OCI-LY3 (cell line): Measurements from ENCODE around the gene UNC5A.

Experiments used
- H2AFZ ChIP-seq: fragments of 200-600, 300-600 bp; shearing (Covaris generic); 2 replicates; pipeline ENCODE4 v1.6.0; 2014; ENCODE audit warnings: antibody characterized with exemption, low read depth, low read length
- H3K27ac ChIP-seq: fragments of 200-600, 300-600 bp; sonication (generic); 2 replicates; pipeline ENCODE4 v1.5.1; 2014; ENCODE audit warnings: mild to moderate bottlenecking, low read length, moderate library complexity, mixed read lengths
- H3K27me3 ChIP-seq: fragments of 200-600, 300-600 bp; sonication (generic); 2 replicates; pipeline ENCODE4 v1.6.1; 2014; ENCODE audit warnings: low read depth, low read length, mixed read lengths
- H3K36me3 ChIP-seq: fragments of 200-600, 300-600 bp; sonication (generic); replicated peaks from 2 replicates; pipeline ENCODE3; 2014; ENCODE audit warnings: low read depth, low read length, mixed read lengths
- H3K4me1 ChIP-seq: fragments of 300-600, 200-600 bp; sonication (generic); 2 replicates; pipeline ENCODE4 v1.6.1; 2014; ENCODE audit warnings: low read length, mixed read lengths
- H3K4me2 ChIP-seq: fragments of 200-600, 300-600 bp; sonication (generic); 2 replicates; pipeline ENCODE4 v1.6.1; 2014; ENCODE audit warnings: low read length, mixed read lengths
- H3K4me3 ChIP-seq: fragments of 300-600, 200-600 bp; sonication (generic); 2 replicates; pipeline ENCODE4 v1.5.1; 2014; ENCODE audit warnings: antibody characterized with exemption, mild to moderate bottlenecking, low read length, moderate library complexity
- H3K79me2 ChIP-seq: fragments of 300-600, 200-600 bp; shearing (Covaris generic); 2 replicates; pipeline ENCODE4 v1.6.1; 2014; ENCODE audit warnings: mild to moderate bottlenecking, low read length, mixed read lengths
- H3K9ac ChIP-seq: fragments of 300-600, 200-600 bp; shearing (Covaris generic); 2 replicates; pipeline ENCODE4 v1.6.0; 2014; ENCODE audit warnings: mild to moderate bottlenecking, low read length, moderate library complexity
- H3K9me3 ChIP-seq: fragments of 200-600, 300-600 bp; shearing (Covaris generic); 2 replicates; pipeline ENCODE4 v1.6.1; 2014; ENCODE audit warnings: low read length, mixed read lengths; ENCODE audit not compliant: insufficient read depth
- H4K20me1 ChIP-seq: fragments of 200-600, 300-600 bp; sonication (generic); 2 replicates; pipeline ENCODE4 v1.6.1; 2016; ENCODE audit warnings: low read length, mixed read lengths; ENCODE audit not compliant: insufficient read depth
- EZH2phosphoT487 ChIP-seq: fragments of 200-600 bp; shearing (Covaris generic); IDR thresholded peaks from 2 replicates; pipeline ENCODE4 v1.6.1; 2018; ENCODE audit warnings: antibody characterized with exemption, mixed run types, low read depth
- TF ChIP-seq, protein P1 (sequence below): fragments of 200-600, 300-600 bp; sonication (generic); IDR thresholded peaks from 2 replicates; pipeline ENCODE4 v1.5.1; 2014; ENCODE audit warnings: antibody characterized with exemption, low read length, low read depth

The UNC5A gene

DNA sequence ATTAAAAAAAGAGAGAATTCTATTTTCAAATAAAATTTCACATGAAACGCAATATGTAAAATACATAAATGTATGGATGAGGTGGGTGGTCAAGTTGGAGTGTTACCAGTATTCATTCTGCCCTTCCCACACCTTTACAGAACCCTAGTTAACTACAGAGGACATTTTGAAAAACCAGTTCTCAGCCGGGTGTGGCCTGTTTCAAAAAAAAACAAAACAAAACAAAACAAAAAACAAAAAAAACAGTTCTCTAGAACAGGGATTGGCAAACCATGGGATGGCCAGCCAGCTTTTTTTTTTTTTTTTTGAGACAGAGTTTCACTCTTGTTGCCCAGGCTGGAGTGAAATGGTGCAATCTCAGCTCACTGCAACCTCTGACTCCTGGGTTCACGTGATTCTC lies 117.2 kb downstream of the UNC5A start:
- H3K79me2 ChIP-seq = no peaks in the 10 kb centered on the region; the same call in 1 of the 2 replicates
- no peak overlapping the region for H2AFZ ChIP-seq
- no peaks in the 10 kb centered on the region for H3K4me1 ChIP-seq
- 0 out of 2 replicates have a peak, but pooled peaks cover 5% of the 10 kb centered on the region for H4K20me1 ChIP-seq
- H3K27me3 ChIP-seq = no peaks in the 10 kb centered on the region
- H3K27ac ChIP-seq = no peak overlapping the region
- TF ChIP-seq, protein P1, sequence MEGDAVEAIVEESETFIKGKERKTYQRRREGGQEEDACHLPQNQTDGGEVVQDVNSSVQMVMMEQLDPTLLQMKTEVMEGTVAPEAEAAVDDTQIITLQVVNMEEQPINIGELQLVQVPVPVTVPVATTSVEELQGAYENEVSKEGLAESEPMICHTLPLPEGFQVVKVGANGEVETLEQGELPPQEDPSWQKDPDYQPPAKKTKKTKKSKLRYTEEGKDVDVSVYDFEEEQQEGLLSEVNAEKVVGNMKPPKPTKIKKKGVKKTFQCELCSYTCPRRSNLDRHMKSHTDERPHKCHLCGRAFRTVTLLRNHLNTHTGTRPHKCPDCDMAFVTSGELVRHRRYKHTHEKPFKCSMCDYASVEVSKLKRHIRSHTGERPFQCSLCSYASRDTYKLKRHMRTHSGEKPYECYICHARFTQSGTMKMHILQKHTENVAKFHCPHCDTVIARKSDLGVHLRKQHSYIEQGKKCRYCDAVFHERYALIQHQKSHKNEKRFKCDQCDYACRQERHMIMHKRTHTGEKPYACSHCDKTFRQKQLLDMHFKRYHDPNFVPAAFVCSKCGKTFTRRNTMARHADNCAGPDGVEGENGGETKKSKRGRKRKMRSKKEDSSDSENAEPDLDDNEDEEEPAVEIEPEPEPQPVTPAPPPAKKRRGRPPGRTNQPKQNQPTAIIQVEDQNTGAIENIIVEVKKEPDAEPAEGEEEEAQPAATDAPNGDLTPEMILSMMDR = no peak
- no peak overlapping the region for H3K4me2 ChIP-seq
- H3K9me3 ChIP-seq = no peaks in the 10 kb centered on the region
- no peak overlapping the region for H3K4me3 ChIP-seq
- peaks cover 24% of the 10 kb centered on the region for H3K36me3 ChIP-seq
- no peak overlapping the region for H3K9ac ChIP-seq

DNA sequence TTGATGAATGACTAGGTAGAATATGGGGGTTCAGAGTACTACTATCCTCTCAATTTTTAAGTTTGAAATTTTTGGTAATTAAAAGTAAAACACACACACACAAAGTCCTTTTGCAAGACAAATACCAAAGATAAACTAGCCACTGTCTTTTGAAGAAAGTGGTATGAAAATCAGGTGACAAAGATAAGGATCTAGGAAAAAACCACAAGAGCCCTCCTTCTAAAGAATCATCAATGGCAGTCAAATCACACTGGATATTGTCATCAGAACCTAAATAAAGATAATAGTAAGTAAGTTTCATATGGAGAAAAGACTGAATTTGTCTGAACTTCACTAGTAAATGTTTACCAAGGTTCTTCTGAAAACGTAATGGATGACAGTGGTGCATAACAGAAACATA lies 119.3 kb downstream of the UNC5A start:
- no peaks in the 10 kb centered on the region for H3K27me3 ChIP-seq
- H3K9ac ChIP-seq = no peak overlapping the region
- H3K4me2 ChIP-seq = no peak overlapping the region
- H3K36me3 ChIP-seq = peaks cover 28% of the 10 kb centered on the region
- H3K79me2 ChIP-seq = no peaks in the 10 kb centered on the region
- no peak overlapping the region for H3K27ac ChIP-seq
- TF ChIP-seq, protein P1 = no peak
- TF ChIP-seq EZH2phosphoT487 = no peak
- no peaks in the 10 kb centered on the region for H3K9me3 ChIP-seq
- no peak overlapping the region for H3K4me3 ChIP-seq
- H4K20me1 ChIP-seq = 0 out of 2 replicates have a peak, but pooled peaks cover 5% of the 10 kb centered on the region
- no peak overlapping the region for H2AFZ ChIP-seq
- H3K4me1 ChIP-seq = no peaks in the 10 kb centered on the region
